NB4 (cell line): ENCODE measurements around the gene SMIM11.
"Not testable (repeated sequence)": the region's sequence is repeated elsewhere in the genome, so short reads cannot be mapped to it uniquely, and the experiment has no call there.

Experiments used
- DNase-seq: peaks from one replicate; pipeline ENCODE4 v3.0.0; 2010; ENCODE audit warnings: low read depth
- H3K4me3 ChIP-seq: one replicate; pipeline ENCODE4 v1.5.1; 2011; ENCODE audit warnings: mild to moderate bottlenecking, low read depth, low read length, moderate library complexity
- MYC ChIP-seq: IDR thresholded peaks from 2 replicates; pipeline ENCODE4 v1.6.1; 2011; ENCODE audit warnings: low read depth, low read length
- POLR2A ChIP-seq: IDR thresholded peaks from 2 replicates; pipeline ENCODE4 v1.6.1; 2011; ENCODE audit warnings: mild to moderate bottlenecking; ENCODE audit not compliant: insufficient read length; ENCODE audit errors: extremely low read depth
- TF ChIP-seq, protein P1 (sequence below): IDR thresholded peaks from 2 replicates; pipeline ENCODE4 v1.6.1; 2011; ENCODE audit warnings: low read depth, low read length
- TF ChIP-seq, protein P2 (sequence below): IDR thresholded peaks from one replicate; pipeline ENCODE4 v1.5.1; 2012; ENCODE audit warnings: low read depth, low read length

The SMIM11 gene

GRCh38 chr21:34374940-34375618, at the start of gene SMIM11:
Gene SMIM11, plus strand, starts transcription at chr21:34375507. Its CDS starts 3,998 bp downstream, at chr21:34379505.
- not testable (repeated sequence) for DNase-seq, H3K4me3 ChIP-seq

DNA sequence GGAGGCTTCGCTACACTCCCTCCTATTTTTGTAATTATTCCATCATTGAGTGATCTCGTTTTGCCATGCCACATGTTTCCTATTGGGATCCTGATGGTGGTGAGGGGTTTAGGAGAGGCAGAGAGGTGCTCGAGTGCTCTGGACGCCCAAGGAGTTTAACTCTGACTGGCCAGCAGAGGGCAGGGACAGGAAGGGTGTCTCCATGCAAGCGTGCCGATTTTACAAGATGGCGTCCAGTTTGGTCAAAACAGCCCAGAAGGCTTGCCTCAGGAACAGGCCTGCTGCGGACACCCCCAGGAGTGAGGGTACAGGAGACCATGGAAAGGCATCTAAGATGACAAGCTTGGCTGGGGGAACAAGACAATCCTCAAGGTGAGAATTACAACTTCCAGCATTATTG, 45.3 kb upstream of the SMIM11 start:
- no peak overlapping the region for H3K4me3 ChIP-seq
- no peak for DNase-seq

GRCh38 chr21:34331726-34332125, 43.6 kb upstream of the SMIM11 start:
- no peak for DNase-seq
- TF ChIP-seq, protein P1, sequence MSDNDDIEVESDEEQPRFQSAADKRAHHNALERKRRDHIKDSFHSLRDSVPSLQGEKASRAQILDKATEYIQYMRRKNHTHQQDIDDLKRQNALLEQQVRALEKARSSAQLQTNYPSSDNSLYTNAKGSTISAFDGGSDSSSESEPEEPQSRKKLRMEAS, result no peak
- TF ChIP-seq, protein P2, sequence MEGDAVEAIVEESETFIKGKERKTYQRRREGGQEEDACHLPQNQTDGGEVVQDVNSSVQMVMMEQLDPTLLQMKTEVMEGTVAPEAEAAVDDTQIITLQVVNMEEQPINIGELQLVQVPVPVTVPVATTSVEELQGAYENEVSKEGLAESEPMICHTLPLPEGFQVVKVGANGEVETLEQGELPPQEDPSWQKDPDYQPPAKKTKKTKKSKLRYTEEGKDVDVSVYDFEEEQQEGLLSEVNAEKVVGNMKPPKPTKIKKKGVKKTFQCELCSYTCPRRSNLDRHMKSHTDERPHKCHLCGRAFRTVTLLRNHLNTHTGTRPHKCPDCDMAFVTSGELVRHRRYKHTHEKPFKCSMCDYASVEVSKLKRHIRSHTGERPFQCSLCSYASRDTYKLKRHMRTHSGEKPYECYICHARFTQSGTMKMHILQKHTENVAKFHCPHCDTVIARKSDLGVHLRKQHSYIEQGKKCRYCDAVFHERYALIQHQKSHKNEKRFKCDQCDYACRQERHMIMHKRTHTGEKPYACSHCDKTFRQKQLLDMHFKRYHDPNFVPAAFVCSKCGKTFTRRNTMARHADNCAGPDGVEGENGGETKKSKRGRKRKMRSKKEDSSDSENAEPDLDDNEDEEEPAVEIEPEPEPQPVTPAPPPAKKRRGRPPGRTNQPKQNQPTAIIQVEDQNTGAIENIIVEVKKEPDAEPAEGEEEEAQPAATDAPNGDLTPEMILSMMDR, result no peak
- TF ChIP-seq POLR2A (no peak), MYC (no peak)
- no peak overlapping the region for H3K4me3 ChIP-seq

More for the DNA sequence above, 45.3 kb upstream of the SMIM11 start:
- TF ChIP-seq MYC (no peak), POLR2A (no peak)
- TF ChIP-seq, protein P2, result no peak
- TF ChIP-seq, protein P1, result no peak

DNA sequence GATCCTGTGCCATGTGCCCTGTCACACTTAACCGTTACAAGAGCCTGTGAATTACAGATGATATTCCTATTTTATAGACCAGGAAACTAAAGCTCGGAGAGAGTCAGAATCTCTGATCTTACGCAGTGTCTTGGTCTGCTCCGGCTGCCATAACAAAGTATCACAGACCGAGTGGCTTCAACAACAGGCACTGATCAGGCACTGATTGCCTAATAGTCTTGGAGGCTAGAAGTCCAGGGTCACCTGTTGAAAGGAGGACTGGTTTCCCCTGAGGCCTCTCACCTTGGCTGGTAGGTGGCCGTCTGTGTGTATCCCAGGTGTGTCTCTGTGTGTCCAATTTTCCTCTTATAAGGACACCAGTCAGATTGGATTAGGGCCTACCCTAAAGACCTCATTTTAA, 43.0 kb upstream of the SMIM11 start:
- DNase-seq, result no peak
- TF ChIP-seq, protein P2, result no peak
- TF ChIP-seq MYC (no peak), POLR2A (no peak)
- TF ChIP-seq, protein P1, result no peak
- no peak overlapping the region for H3K4me3 ChIP-seq

DNA sequence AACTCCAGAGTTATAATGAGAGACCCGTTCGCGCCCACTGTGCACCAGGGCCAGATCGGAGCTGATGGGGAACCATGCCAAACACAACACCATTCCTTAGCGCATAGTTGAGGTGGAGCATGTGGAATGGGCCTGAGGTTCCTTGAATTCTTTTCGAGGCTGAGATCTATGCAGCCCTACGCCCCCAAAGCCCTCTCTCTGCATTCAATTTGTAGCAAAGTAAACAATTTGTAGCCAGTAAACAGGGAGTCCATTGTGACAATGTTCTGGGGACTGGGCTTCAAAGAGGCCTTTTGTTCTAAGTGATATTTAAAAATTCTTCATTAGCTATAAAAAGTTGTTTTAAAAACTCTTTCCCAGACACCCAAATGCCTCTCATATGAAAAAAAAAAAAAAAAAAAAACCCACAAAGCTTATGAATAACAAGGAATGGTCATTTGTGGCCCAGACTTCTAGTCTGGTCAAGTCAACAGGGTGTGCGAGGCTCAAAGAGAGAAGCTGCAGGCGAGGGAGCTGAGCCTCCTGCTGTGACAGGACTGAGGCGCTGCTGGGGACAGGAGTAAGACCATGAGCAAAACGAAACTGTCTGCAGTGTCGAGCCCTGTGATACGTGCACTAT, 42.1 kb upstream of the SMIM11 start:
- TF ChIP-seq, protein P2, result no peak
- TF ChIP-seq MYC (no peak), POLR2A (no peak)
- TF ChIP-seq, protein P1, result no peak
- no peak overlapping the region for H3K4me3 ChIP-seq
- peak; percentile 6 for DNase-seq

DNA sequence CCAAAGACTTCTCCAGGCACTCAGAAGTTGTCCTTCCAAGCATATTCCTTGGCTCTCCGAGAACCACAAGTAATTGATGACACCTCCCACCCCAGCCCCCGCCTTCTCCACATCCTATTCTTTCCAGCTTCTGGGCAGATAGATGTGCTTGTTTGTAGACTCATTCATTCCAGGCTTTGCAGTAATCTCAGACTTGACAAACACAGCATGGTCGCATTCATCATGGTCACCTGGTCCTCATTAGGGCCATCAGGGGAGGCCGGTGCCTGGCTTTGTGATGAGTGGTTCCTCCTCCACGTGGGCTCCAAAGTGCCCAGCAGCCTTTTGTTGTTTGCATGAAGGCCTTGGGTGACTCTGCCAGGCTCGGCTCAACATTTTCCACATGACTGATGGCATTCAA, 40.0 kb upstream of the SMIM11 start:
- no peak overlapping the region for H3K4me3 ChIP-seq
- no peak for DNase-seq
- TF ChIP-seq, protein P1, result no peak
- TF ChIP-seq, protein P2, result no peak
- TF ChIP-seq MYC (no peak), POLR2A (no peak)
